ENCODE results near the gene ANXA2R. TPM values are rescaled to one million over a fixed set of nuclear protein-coding genes. Genes with fewer than 3 reads are reported as not detected.

ANXA2R gene
- total and polyA plus RNA-seq, 2 donors (not counting 1 experiment from before 2014, with no cell fraction given), result 19.3 to 50.4 TPM

GRCh38 chr5:42995360-42995751 lies 44.8 kb downstream of the ANXA2R start:
- TF ChIP-seq, protein P1, sequence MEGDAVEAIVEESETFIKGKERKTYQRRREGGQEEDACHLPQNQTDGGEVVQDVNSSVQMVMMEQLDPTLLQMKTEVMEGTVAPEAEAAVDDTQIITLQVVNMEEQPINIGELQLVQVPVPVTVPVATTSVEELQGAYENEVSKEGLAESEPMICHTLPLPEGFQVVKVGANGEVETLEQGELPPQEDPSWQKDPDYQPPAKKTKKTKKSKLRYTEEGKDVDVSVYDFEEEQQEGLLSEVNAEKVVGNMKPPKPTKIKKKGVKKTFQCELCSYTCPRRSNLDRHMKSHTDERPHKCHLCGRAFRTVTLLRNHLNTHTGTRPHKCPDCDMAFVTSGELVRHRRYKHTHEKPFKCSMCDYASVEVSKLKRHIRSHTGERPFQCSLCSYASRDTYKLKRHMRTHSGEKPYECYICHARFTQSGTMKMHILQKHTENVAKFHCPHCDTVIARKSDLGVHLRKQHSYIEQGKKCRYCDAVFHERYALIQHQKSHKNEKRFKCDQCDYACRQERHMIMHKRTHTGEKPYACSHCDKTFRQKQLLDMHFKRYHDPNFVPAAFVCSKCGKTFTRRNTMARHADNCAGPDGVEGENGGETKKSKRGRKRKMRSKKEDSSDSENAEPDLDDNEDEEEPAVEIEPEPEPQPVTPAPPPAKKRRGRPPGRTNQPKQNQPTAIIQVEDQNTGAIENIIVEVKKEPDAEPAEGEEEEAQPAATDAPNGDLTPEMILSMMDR (IDR thresholded peaks at IDR 0.05), result no peak
- no peak for TF ChIP-seq EZH2 (IDR thresholded peaks at IDR 0.05; ENCODE audit: borderline replicate concordance, insufficient read depth, low read depth, low read length, poor library complexity, severe bottlenecking)
- Histone ChIP-seq H3K4me3 (ENCODE audit: control extremely low read depth in 1 of 5, extremely low read depth in 1 of 5, insufficient read depth in 1 of 5, low read depth in 2 of 5, low read length in 4 of 5) (peak overlapping the region; percentile 78 to 97 (median 89)), H3K4me2 (replicated peaks; ENCODE audit: low read depth, low read length, poor library complexity, severe bottlenecking) (peak overlapping the region; percentile 84), H3K27me3 (replicated peaks in 1 of 4; ENCODE audit: control extremely low read depth in 1 of 4, control insufficient read depth in 3 of 4, insufficient read depth in 4 of 4, low read length in 3 of 4) (peaks cover 0 to 13% (median 5%) of the 10 kb centered on the region in 4 experiments), H4K20me1 (ENCODE audit: control insufficient read depth, insufficient read depth, low read length, poor library complexity, severe bottlenecking) (no peaks in the 10 kb centered on the region), H3K9me3 (ENCODE audit: control extremely low read depth in 1 of 3, control insufficient read depth in 2 of 3, insufficient read depth in 1 of 3, low read length in 2 of 3) (peaks cover 0 to 4% (median 0%) of the 10 kb centered on the region in 3 donors), H3K9ac (ENCODE audit: low read length) (peak overlapping the region; percentile 90), H3K4me1 (ENCODE audit: control insufficient read depth in 2 of 2, insufficient read depth in 2 of 2, low read length in 2 of 2) (peaks cover 23 to 28% of the 10 kb centered on the region in 2 donors), H3K79me2 (ENCODE audit: control insufficient read depth, insufficient read depth, low read length) (peaks cover 25% of the 10 kb centered on the region), H2AFZ (ENCODE audit: insufficient read depth, low read depth, low read length, poor library complexity, severe bottlenecking) (peak overlapping the region; percentile 89), H3K36me3 (replicated peaks in 1 of 2; ENCODE audit: control extremely low read depth in 1 of 2, control insufficient read depth in 1 of 2, extremely low read depth in 1 of 2, insufficient read depth in 2 of 2, low read length in 1 of 2) (peaks cover 0 to 2% of the 10 kb centered on the region in 2 experiments), H3K27ac (ENCODE audit: low read length in 2 of 2) (peak overlapping the region; percentile 93 to 96)
- Mint-ChIP-seq H3K4me3 (peak overlapping the region; percentile 96), H3K4me1 (peaks cover 30% of the 10 kb centered on the region), H3K27ac (peak overlapping the region; percentile 100), H3K27me3 (peaks cover 8% of the 10 kb centered on the region), H3K9me3 (ENCODE audit: insufficient read depth) (no peaks in the 10 kb centered on the region)
- ATAC-seq (ENCODE audit: low read depth) (no peak), DNase-seq (no peak)
- ChIA-PET CTCF (interaction anchor here (1.0 to 11.7 kb wide), 6 partner anchors 13 to 83 kb away, joined by 3 to 194 read pairs (median 105); partner anchors contain the start of gene ANXA2R), POLR2A (interaction anchor here (0.5 to 7.1 kb wide), 7 partner anchors 13 to 485 kb away, joined by 4 to 181 read pairs (median 123); partner anchors contain the start of genes ANXA2R and ZNF131)
- intact Hi-C loops (cut with micrococcal nuclease), result loop anchor here (1.0 to 10.0 kb wide), 3 partner anchors 12 to 489 kb away; partner anchors contain the start of gene TMEM267
- 21% methylated on average over 10 of the region's 10 CpGs for WGBS (ENCODE audit: insufficient coverage)
